Measurements from ENCODE around the gene DHX58. TPM values are rescaled to one million over a fixed set of nuclear protein-coding genes. Genes with fewer than 3 reads are reported as not detected.

DHX58 gene
- total RNA-seq, 4 donors from 2014 or later: 1.1 to 4.4 (median 3.1) TPM

- H3K4me3 ChIP-seq: no peak overlapping the region
- DNase-seq (no peak), ATAC-seq (no peak)
- H3K27me3 ChIP-seq: no peaks in the 10 kb centered on the region
- in situ Hi-C loops (cut with MboI; ENCODE audit: low sequenced_read_pairs in 4 of 4): no loop called here
- H3K4me1 ChIP-seq: peaks cover 0 to 5% of the 10 kb centered on the region in 2 donors
- intact Hi-C loops (cut with DNase I; ENCODE audit: low total_unique reads): no loop called here
- TF ChIP-seq CTCF (IDR thresholded peaks at IDR 0.05 in 4 of 5, conservative IDR thresholded peaks at IDR 0.05 in 1 of 5) (no peak), POLR2A (IDR thresholded peaks at IDR 0.05) (no peak)
- no peak overlapping the region for H3K27ac ChIP-seq
- H3K36me3 ChIP-seq: no peaks in the 10 kb centered on the region
- H3K9me3 ChIP-seq: no peaks in the 10 kb centered on the region
Observed at GRCh38 chr17:42087736-42088705, 24.5 kb downstream of the DHX58 start.

GRCh38 chr17:42087042-42087701, 25.3 kb downstream of the DHX58 start:
- H3K9me3 ChIP-seq: no peaks in the 10 kb centered on the region
- DNase-seq (no peak), ATAC-seq (no peak)
- no peaks in the 10 kb centered on the region for H3K36me3 ChIP-seq
- no peak overlapping the region for H3K4me3 ChIP-seq
- no peak overlapping the region for H3K27ac ChIP-seq
- in situ Hi-C loops (cut with MboI; ENCODE audit: low sequenced_read_pairs in 4 of 4): no loop called here
- peaks cover 0 to 5% of the 10 kb centered on the region in 2 donors for H3K4me1 ChIP-seq
- no peaks in the 10 kb centered on the region for H3K27me3 ChIP-seq
- intact Hi-C loops (cut with DNase I; ENCODE audit: low total_unique reads): no loop called here
- TF ChIP-seq POLR2A (IDR thresholded peaks at IDR 0.05): no peak
- TF ChIP-seq CTCF (IDR thresholded peaks at IDR 0.05 in 4 of 5, conservative IDR thresholded peaks at IDR 0.05 in 1 of 5): no peak

GRCh38 chr17:42081516-42082129, 30.9 kb downstream of the DHX58 start:
- H3K27me3 ChIP-seq: no peaks in the 10 kb centered on the region
- peaks cover 17 to 18% of the 10 kb centered on the region in 2 donors for H3K4me1 ChIP-seq
- TF ChIP-seq CTCF (IDR thresholded peaks at IDR 0.05 in 4 of 5, conservative IDR thresholded peaks at IDR 0.05 in 1 of 5) (no peak), POLR2A (IDR thresholded peaks at IDR 0.05) (no peak)
- ATAC-seq (no peak), DNase-seq (no peak)
- no peaks in the 10 kb centered on the region for H3K9me3 ChIP-seq
- no peak overlapping the region for H3K27ac ChIP-seq
- intact Hi-C loops (cut with DNase I; ENCODE audit: low total_unique reads): no loop called here
- in situ Hi-C loops (cut with MboI; ENCODE audit: low sequenced_read_pairs in 4 of 4): no loop called here
- H3K36me3 ChIP-seq: no peaks in the 10 kb centered on the region
- no peak overlapping the region for H3K4me3 ChIP-seq

- intact Hi-C loops (cut with DNase I; ENCODE audit: low total_unique reads) (no loop called here), in situ Hi-C loops (cut with MboI; ENCODE audit: low sequenced_read_pairs in 4 of 4) (no loop called here)
- no peak for TF ChIP-seq CTCF (IDR thresholded peaks at IDR 0.05 in 4 of 5, conservative IDR thresholded peaks at IDR 0.05 in 1 of 5)
- TF ChIP-seq POLR2A (IDR thresholded peaks at IDR 0.05): no peak
- ATAC-seq (no peak), DNase-seq (no peak)
- H3K27ac ChIP-seq: no peak overlapping the region
- H3K27me3 ChIP-seq: no peaks in the 10 kb centered on the region
- H3K4me3 ChIP-seq: no peak overlapping the region
- peaks cover 17 to 18% of the 10 kb centered on the region in 2 donors for H3K4me1 ChIP-seq
- H3K9me3 ChIP-seq: no peaks in the 10 kb centered on the region
- H3K36me3 ChIP-seq: no peaks in the 10 kb centered on the region
Observed at GRCh38 chr17:42079541-42079940, 33.0 kb downstream of the DHX58 start.

Data from gastrocnemius medialis (tissue), 4 donors.